ENCODE results near the gene AGMO. TPM values are rescaled to one million over a fixed set of nuclear protein-coding genes. Genes with fewer than 3 reads are reported as not detected.

Gene AGMO
- total and polyA plus RNA-seq, 10 of the 15 experiments (the other 5 are each of a cell fraction or from before 2014, with no cell fraction given), result 0.11 to 0.29 TPM; not detected in 8

- ATAC-seq, result no peak
- no peaks in the 10 kb centered on the region; the same call in 2 of the 3 replicates for H3K9me3 ChIP-seq (replicated peaks; ENCODE audit: control insufficient read depth, insufficient read depth, low read length)
- in situ Hi-C loops (cut with MboI), result no loop called here
- TF ChIP-seq ZNF274 (IDR thresholded peaks at IDR 0.05; ENCODE audit: insufficient read depth, insufficient read length), result no peak
- TF ChIP-seq RAD51 (IDR thresholded peaks at IDR 0.05), result no peak
- TF ChIP-seq RFX5 (IDR thresholded peaks at IDR 0.05; ENCODE audit: low read depth, low read length), result no peak
- TF ChIP-seq TCF7 (IDR thresholded peaks at IDR 0.05; ENCODE audit: borderline replicate concordance), result no peak
- TF ChIP-seq CREB1 (IDR thresholded peaks at IDR 0.05; ENCODE audit: low read depth), result no peak
- TF ChIP-seq NR2C1 (IDR thresholded peaks at IDR 0.05), result no peak
- TF ChIP-seq ZZZ3 (IDR thresholded peaks at IDR 0.05; ENCODE audit: control insufficient read depth, insufficient read length, low read depth), result no peak
- no peak for TF ChIP-seq SMARCA5 (IDR thresholded peaks at IDR 0.05)
- no peak for TF ChIP-seq IRF3 (IDR thresholded peaks at IDR 0.05)
- no peak for TF ChIP-seq ESRRA (IDR thresholded peaks at IDR 0.05; ENCODE audit: low read length)
- TF ChIP-seq E4F1 (IDR thresholded peaks at IDR 0.05; ENCODE audit: borderline replicate concordance, partially characterized antibody), result no peak
- TF ChIP-seq HDGF (IDR thresholded peaks at IDR 0.05), result no peak
- TF ChIP-seq ZBTB4 (CRISPR knock-in tag; IDR thresholded peaks at IDR 0.05), result no peak
- no peak for TF ChIP-seq PAX5 (IDR thresholded peaks at IDR 0.05; ENCODE audit: borderline replicate concordance, low read depth, low read length)
- TF ChIP-seq MEF2B (IDR thresholded peaks at IDR 0.05; ENCODE audit: partially characterized antibody, poor library complexity, severe bottlenecking), result no peak
- no peak for TF ChIP-seq PBX3 (IDR thresholded peaks at IDR 0.05; ENCODE audit: insufficient replicate concordance, low read depth, low read length)
Observed at GRCh38 chr7:15584575-15584974, 22.8 kb upstream of the AGMO start.

More at GRCh38 chr7:15584575-15584974, 22.8 kb upstream of the AGMO start:
- FAIRE-seq (no peak), DNase-seq (ENCODE audit: low read depth, low spot score) (no peak)
- POLR2A ChIA-PET, result no interaction called here
- WGBS (ENCODE audit: insufficient coverage, insufficient replicate concordance, low lambda C conversion rate, missing lambda C conversion rate), result 30% methylated on average over 3 of the region's 3 CpGs
- H3K4me3 ChIP-seq, result no peak overlapping the region
- SMC1A ChIA-PET (ENCODE audit: uncharacterized antibody, unreplicated experiment), result no interaction called here
- no peak overlapping the region for H3K9ac ChIP-seq (ENCODE audit: control insufficient read depth, insufficient read depth, low read length)
- no peaks in the 10 kb centered on the region for H3K36me3 ChIP-seq (ENCODE audit: control insufficient read depth in 2 of 2, insufficient read depth in 2 of 2, low read length in 1 of 2)
- CTCF ChIA-PET, result interaction anchor here (2.2 kb wide), 1 partner anchor 9 kb away, joined by 6 read pairs; no protein-coding TSS in a partner anchor
- no peak overlapping the region for H3K4me2 ChIP-seq (ENCODE audit: control insufficient read depth, insufficient read depth)
- RAD21 ChIA-PET (ENCODE audit: unreplicated experiment), result no interaction called here
- H3K79me2 ChIP-seq (ENCODE audit: control insufficient read depth, insufficient read depth, low read length), result no peaks in the 10 kb centered on the region
- no TSS peak for BruUV-seq (replicated peaks)
- no peaks in the 10 kb centered on the region for H4K20me1 ChIP-seq (ENCODE audit: control insufficient read depth, insufficient read depth)
- H3K4me1 ChIP-seq (ENCODE audit: control insufficient read depth, insufficient read depth, low read length), result no peaks in the 10 kb centered on the region
- H2AFZ ChIP-seq (ENCODE audit: control insufficient read depth, low read depth, low read length), result no peak overlapping the region
- intact Hi-C loops (cut with micrococcal nuclease; ENCODE audit: unreplicated experiment), result no loop called here
- no peaks in the 10 kb centered on the region for H3K27me3 ChIP-seq (replicated peaks in 1 of 2; ENCODE audit: control insufficient read depth in 2 of 2, insufficient read depth in 2 of 2, low read length in 1 of 2)
- H3K27ac ChIP-seq (ENCODE audit: control insufficient read depth, insufficient read depth), result no peak overlapping the region

Measured in GM12878 (cell line).